Inflammatory macrophage (primary cell): Measurements from ENCODE around the gene MPHOSPH6.
"Not testable (repeated sequence)": the region's sequence is repeated elsewhere in the genome, so short reads cannot be mapped to it uniquely, and the experiment has no call there.

Experiments used
- DNase-seq, 2 donors: peaks; one replicate each; pipeline ENCODE4 v3.0.0-alpha.2; 2020 to 2022
- total RNA-seq, 18 experiments: gene quantifications; one replicate each; lab custom pipeline; 2026; ENCODE audit warnings: mixed read lengths in 6 of 18, inconsistent platforms in 2 of 18; lab: John Stamatoyannopoulos, UW

MPHOSPH6 gene, protein sequence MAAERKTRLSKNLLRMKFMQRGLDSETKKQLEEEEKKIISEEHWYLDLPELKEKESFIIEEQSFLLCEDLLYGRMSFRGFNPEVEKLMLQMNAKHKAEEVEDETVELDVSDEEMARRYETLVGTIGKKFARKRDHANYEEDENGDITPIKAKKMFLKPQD
- total RNA-seq: 9.5 to 56.8 (median 28.4) reads per million in 18 experiments

DNA sequence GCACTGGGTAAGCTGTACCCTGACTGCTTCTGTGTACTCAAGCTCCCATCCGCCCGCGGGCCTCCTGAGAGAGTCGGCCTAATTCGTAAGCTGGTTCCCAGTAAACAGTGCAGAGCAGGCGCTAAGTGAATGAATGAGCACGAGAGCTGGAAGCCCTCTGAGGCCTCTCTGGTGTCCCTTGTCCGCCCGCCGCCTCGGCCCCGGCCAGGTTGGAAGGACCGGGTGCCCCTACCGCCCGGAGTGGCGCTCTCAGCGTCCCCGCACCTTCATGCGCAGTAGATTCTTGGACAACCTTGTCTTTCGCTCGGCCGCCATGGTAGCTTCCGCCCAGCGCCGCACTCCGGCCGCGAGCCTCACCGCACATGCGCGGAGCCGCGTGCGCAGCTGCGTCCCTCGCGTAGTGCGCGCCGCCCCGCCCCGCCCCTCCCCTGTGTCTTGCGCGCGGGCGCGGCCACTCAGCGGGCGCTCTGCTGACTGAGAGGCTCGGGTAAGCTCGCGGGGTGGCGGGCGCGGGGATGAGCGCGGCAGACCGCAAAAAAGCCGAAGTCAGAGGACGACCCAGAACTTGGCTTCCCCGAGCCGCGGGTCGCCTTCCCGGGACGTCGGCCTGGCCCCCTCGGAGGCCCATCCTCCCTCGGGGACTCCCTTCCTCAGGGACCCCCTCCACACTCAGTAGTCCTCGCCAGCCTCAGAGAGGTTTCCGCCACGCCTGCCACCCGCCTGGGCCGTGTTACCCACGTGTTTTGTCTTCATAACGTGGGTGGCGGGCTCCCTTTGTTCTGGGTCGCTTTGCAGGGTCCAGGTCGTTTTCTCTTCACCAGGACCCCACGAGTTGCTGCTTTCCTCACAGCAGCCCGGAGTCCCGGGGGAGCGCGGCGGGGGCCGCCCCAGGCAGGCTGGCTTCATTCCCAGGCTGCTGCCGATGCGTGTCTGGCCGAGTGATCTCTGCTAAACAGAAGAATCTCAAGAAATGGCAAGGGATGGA, at the start of gene MPHOSPH6:
Gene MPHOSPH6, minus strand, starts transcription at position 364 of the 985 bp plus-strand sequence. Its CDS starts 49 bp downstream, at position 315.
- DNase-seq: peak; percentile 92 to 96

DNA sequence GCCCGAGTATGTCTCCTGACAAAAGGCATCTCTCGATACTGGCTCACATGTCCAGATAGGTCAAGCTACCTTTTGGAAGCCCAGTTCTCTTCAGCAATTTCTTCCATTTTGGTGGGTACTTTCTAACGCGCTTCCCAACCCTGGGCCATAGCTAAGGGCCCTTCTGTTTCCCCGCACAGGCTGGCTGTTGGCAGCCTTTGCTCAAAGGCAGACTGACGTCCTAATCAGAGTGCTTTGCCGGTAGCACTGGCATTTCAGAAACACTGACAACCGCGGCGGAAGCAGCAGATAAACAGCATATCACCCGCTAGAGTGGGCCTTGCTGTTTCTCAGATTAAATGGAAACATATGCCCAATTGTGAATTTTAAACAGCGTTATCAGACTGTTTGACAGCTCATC, 49.3 kb upstream of the MPHOSPH6 start:
- no peak for DNase-seq

DNA sequence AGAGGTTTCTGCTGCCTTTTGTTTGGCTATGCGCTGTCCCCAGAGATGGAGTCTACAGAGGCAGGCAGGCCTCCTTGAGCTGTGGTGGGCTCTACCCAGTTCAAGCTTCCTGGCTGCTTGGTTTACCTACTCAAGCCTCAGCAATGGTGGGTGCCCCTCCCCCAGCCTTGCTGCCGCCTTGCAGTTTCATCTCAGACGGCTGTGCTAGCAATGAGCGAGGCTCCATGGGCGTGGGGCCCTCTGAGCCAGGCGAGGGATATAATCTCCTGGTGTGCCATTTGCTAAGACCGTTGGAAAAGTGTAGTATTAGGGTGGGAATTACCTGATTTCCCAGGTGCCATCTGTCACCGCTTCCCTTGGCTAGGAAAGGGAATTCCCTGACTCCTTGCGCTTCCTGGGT, 39.3 kb upstream of the MPHOSPH6 start:
- not testable (repeated sequence) for DNase-seq

DNA sequence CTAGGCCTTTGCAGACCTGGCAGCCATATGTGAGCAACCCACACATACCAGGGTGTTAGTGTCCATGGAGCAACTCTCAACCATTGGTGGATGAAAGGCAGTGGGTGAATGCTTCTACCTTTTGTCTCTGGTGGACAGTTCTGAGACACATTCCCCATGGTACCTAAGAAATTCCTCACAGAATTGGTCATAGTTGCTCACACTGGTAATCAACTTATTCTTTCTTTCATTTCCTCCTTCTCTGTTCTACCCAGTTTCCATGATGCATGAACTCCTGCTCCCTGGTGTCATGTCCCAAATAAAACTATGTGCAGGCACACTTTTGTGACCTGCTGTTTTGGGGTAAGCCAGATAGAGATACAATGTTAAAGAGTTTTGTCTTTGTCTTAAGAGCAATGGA, 33.2 kb upstream of the MPHOSPH6 start:
- DNase-seq: no peak

DNA sequence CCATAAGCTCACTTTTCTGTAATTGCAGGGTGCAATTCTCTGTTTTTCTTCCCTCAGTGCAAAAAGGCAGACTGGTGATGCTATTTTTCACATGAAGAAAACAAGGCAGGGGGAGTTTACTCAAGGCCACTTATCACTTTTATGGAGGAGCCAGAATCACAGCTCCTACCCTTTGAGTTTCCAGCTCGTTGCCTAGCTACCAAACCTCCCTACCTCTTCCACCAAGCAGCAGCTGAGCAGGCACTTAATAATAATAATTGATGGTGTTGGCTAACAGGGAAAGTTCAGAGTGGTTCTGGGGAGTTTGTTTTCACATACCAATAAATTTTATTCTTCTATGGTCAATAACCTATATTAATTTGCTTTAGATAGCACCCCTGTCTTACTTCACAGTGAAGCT, 31.9 kb upstream of the MPHOSPH6 start:
- no peak for DNase-seq

DNA sequence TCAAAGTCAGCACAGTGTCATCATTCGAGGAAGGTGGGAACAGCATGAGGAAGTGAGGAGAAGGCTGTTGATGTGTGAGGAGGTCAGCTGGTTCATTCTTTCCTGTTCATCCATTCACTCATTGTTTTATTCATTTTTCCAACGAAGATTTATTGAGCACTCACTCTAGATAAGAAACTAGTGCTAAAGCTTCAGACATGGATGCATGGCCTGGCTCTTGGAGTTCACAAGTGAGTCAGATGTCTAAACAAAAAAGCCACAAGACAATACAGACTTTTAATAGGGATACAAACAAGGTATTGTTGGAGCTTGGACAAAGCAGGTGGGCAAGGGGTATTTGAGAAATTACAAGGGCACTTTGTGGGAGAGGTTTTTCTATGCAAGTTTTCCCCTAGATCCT, 31.3 kb upstream of the MPHOSPH6 start:
- no peak for DNase-seq

DNA sequence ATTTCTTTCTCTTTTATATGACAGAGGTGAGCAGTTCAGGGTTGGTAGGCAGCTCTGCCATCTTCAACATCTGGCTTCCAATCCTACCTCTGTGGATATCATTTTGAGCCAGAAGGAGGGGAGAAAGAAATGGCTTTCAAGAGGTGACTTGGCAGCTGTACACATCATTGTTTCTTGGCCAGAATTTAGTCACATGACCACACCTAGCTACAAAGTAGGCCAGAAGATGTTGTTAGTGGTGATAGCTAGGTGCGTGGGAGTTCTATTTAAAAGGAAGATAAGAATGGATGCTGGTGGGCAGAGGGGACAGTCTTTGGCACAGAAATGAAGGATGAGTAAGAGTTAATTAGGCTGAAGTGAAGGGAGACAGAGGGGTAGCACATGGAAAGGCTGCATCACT, 29.2 kb upstream of the MPHOSPH6 start:
- no peak for DNase-seq

DNA sequence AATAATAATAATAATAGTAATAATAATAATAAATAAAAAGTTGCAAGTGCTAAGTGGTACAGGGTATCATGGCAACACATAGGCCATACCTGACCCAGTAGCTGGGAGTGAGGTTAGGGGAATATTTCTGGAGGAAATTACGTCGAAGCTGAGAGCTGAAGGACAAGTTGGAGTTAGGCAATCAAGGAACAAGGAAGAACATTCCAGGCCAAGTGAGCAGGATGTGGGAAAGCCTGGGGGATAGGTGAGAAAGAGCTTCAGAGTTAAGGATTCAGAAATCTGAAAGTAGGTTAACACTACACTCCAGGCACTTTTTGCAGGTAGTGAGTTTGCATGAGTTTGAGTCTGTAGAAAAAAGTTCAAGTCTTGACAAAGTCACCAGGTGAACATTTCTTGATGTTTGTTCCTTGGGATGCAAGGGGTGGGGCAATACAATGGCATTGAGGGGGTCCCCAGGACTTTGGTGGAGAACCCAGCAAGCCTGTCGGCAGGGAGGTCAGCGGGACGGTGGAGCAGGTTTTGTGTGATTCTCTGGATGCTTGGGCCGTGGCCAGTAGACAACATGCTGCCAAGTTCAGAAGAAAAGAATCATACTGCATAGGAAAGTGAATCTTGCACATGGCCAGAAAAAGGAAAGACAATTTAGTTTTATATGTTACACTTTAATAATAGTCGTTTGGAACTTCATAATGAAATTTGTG, 27.7 kb upstream of the MPHOSPH6 start:
- DNase-seq: no peak

DNA sequence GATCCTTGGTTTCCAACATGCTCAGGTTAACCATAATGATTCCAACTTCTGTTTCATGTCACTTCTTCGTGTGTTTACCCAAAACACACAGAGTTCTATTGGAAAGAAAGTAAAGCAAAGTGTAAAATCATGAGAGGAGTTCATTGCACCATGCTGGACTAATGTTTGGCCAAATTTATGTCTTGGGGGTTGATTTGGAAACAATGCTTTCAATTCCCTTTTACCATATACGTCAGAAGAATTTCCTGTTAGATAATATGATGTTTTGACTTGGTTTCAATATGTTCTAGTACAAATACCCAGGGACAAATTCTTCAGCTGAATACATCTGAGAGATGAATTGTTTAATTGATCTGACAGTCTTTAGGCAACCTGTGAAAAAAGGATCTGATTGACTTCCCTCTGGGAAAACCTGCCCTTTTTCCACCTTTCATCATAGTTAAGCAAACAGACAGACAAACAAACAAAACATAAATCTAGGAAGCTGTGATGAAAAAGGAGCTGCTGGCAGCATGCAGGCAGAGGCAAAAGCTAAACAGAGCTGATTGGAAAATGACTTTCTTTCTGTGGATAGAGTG, 26.0 kb upstream of the MPHOSPH6 start:
- peak; percentile 69 to 90 for DNase-seq

DNA sequence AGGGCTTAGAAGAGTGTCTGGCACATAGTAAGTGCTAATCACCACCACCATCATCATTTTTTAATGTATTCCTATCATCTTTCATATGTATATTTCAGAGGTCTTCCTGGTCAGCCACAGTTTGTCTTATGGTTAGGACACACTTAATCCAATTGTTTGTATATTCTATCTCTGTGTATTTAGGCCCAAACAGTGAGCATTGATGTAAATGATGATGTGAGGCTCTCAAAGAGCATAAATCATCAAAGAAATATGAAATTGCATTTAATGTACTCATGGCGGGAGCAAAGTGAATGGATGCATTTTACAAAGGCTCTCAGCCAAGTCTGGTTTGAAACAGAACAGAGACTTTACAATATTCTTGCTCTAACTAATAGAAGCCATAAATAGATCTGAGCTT, 24.1 kb upstream of the MPHOSPH6 start:
- DNase-seq: no peak

DNA sequence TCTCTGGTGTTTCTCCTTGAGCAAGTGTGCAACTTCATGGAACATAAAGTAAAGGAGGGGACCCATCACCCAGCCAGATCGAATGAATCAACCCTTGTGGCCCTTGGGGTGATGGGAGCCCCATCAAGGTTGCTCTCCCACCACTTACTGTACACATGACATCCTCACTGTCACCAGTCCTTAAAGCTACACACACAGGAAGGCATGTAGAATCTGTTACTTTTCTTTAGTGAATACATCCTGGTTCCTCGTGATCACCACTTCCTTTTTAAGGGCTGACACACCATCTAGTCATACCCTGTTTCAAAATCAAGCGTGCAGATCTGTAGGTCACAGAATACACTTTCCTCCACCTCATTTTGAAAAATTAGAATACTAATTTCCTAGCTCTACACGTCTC, 22.6 kb upstream of the MPHOSPH6 start:
- DNase-seq: peak; percentile 89 to 93

DNA sequence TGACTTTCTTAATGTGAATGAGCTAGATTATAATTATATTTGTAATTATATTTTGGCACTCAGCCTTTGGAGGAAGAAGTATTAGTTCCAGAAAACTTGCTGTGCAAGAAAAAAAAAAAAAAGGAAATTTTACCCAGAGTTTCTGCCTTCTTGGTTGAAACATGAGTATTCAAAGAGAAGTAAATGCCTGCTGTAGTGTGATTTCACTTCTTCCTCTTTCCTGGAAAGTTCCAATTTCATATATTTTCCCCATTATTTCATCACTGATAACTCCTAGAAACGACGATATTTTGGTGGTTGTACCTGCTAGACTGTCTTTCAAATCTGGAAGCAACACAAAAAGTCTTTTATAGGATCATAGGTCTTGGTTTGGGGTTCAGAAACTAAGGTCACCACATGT, 20.4 kb upstream of the MPHOSPH6 start:
- peak; percentile 45 to 84 for DNase-seq

DNA sequence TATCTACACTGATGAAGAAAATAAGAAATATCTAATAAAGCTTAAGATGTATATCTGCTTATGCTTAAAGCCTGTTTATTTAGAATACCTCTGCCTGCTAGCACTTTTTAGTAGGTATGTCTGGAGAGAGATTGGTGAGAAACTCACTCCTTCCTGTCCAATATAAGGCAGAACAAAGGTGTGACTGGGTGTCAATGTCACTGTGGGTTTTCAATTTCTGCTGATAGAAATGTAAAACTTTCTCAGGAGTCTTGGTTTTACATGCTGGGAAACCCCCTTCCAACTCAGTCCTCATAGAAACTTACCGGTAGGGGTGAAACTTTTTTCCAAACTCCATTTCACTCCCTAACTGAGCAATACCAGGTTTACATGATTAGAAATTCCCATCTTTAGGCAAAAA, 17.8 kb upstream of the MPHOSPH6 start:
- DNase-seq: no peak

DNA sequence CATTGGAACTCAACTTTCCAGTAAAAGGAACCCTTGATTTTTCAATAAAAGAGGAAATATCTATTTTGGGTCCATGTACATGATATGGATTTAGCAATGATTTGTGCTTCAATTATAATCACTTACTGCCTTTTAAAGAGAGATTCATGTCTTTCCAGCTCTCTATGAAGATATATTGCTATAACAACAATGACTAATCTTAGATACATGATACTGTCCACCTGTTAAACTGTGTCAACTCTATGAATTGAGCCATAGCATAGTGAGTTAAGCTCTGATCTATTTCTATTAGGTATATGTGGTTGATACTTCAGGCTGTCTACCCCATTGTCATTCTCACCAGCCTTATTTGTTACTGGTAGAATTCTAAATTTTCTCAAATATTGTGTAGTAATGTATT, 15.0 kb upstream of the MPHOSPH6 start:
- DNase-seq: peak in 1 of 2 donors; percentile 45

DNA sequence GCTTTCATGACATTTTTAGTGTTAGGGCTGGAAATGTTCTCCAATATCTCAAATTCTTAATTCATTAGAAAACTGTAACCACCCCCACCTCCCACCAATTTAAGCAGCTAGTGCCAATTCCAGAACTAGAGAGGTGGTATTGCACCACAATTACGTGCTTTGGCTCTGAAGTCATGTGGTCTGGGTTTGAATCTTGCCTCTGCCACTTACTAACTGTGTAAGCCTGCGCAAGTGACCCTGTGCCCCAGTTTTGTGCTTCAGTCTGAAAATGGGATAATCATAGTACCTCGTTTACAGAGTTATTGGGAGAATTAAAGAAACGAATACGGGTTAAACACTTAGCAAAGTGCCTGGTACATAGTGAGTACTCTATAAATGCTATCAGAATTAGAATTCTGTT, 14.2 kb upstream of the MPHOSPH6 start:
- peak in 1 of 2 donors; percentile 14 for DNase-seq

DNA sequence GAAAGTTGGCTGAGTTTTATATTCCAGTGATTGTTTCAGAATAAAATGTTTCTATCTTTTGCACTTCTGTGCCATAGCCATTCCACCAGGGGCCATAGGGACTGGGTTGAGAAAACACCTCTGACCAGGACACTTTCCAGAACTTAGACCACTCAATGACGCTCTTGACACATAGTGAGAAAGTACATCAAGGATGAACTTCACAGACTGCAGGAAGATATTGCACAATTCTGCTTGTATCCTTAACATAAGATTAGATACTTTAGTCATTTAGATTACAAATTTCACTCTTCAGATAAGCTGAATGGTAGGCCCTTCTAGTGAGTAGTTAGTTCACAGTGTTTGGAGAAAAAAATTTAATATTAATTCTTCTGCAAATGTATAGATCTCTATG, 13.0 kb upstream of the MPHOSPH6 start:
- DNase-seq: peak in 1 of 2 donors; percentile 69

DNA sequence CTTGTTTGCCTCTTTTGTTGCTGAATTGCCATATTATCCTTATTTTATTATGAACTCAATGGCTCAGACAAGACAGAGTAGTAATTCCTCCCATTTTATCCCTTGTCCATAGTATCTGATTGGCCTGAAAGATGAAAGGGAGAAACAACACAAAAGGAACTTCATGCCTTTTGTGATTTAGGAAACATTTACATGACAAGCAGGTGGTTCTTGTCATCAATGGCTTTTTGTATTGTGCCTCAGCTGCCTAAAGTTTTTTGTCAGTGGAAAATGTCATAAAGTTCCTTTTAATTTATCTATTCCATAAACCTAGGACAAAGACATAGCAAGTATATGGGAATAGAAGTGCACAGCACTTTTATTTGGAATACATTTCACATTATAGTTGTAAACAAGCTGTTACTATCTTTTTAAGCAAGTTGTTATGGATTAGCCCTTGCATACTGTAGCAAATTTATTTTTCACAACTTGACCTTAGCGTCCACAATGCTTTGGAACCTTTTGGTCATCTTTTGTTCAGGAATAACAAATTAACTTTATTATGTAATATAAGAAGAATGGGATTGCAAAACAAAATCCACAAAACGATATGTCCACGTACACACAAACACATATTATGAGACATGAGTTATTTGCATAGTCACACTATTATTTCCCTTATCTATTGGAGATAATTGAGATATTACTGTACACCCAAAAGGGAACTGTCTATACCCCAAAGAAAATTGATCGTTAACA, 12.4 kb upstream of the MPHOSPH6 start:
- no peak for DNase-seq

DNA sequence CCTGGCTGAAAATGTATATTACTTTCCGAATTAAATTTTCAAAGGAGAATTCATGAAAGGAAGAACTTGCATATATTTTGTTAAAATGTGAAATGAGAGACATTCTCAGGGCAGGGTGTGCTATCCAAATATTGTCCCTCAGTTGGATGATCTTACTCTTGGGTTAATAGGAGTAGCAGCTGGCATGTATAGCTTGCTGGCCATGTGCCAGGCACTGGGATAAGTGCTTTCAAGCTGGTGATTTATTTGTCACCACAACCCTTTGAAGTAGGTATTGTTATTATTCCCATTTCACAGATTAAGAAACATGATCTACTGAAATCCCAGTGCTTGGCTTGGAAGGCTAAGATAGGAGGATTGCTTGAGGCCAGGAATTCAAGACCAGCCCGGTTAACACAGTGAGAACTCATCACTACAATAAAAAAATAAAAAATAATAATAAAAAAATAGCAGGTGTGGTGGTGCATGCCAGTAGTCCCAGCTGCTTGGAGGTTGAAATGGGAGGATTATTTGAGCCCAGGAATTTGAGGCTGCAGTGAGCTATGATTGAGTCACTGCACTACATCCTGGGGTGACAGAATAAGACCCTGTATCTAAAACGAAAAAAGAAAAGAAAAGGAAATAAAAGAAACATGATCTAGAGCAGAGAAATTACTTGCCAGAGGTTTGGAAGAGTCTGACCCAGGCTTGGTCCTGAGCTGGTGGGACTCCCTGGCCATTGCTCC, 11.6 kb upstream of the MPHOSPH6 start:
- DNase-seq: no peak

DNA sequence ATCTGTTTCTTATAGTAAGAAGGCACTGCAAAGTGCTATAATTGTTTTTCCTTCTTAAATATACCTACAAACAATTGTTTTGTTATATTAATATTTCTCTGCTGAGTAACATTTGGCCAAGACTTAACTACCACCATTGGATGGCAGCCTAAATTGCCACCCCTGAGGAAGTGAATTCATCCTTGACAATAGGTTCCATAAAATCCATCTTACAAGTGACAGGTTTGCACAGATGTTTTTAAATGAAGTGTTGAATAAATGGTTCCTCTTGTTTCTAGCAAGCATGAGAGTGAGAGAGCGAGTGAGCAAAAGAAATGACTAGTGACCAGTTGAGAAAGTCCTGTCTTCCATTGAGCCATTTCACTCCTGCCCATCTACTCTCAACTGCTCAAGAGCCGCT, 8.3 kb upstream of the MPHOSPH6 start:
- DNase-seq: no peak

DNA sequence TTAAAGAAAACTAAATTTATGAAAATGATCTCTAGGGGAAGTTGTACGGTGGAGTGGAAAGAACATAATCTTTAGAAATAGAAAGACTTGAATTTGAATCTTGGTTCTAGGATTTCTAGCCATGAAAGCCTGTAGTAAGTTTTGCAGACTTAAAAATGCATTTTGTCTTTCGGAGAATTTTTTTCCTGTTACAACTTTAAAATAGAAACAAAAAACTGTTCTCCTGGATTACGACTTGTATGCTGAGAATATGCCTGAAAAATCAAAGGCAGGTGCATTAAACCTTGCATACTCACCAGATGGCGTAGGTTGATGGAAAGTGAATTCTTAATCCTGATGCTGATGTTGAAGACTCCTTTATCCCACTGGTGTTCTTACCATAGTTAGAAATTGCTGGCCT, 7.5 kb upstream of the MPHOSPH6 start:
- no peak for DNase-seq

DNA sequence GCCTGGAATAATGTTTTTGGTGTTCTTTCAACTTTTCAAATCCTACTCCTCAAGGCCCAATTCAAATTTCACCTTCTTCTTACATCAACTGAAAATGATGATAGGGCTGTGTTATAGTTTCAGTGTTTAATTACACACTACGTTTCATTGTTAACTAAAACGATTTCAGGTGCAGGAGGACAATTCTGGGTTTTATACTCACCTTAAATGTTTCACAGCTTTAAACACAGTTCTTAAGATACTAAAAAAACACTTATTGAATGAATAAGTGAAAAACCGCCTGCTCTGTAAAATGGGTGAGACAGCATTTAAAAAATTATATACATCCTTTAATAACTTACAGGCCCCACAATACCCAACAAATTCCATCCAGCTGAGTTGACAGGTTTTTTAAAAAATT, 6.2 kb upstream of the MPHOSPH6 start:
- no peak for DNase-seq

DNA sequence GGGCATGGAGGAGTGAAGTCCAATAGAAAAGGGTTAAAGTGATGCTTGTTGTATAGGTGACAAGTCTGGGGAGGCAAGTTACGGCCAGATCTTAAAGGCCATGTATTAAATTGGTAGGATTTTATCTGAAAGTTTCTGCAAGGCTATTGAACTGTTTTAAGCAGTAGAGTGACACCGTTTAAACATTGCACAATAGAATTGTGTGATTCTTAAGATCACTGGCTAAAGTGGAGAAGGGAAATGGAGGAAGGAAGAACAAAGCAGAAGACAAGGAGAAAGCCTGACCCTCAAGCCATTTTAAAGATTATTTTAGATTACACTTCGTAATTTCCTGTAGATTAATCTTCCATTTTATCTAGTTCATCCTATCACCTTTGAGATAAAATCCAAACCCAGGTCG, 5.6 kb upstream of the MPHOSPH6 start:
- no peak for DNase-seq
